WTC11 (cell line): ENCODE results near the gene RNF150. TPM values are rescaled to one million over a fixed set of nuclear protein-coding genes. Genes with fewer than 3 reads are reported as not detected.

Experiments used
- ATAC-seq: fragments of 200-7000 bp; cut with Tn5 transposase; 2 replicates; pipeline ENCODE4 v1.10.0; 2021; ENCODE audit warnings: mild to moderate bottlenecking, moderate library complexity
- CTCF ChIA-PET: fragments of 300-600 bp; sonication (Branson Sonifier 250); formaldehyde crosslinking; loops from one replicate; lab custom pipeline; 2021; ENCODE audit warnings: antibody characterized with exemption; lab: Charles Lee
- POLR2A ChIA-PET: fragments of 350-600 bp; sonication (Branson Sonifier 250); formaldehyde crosslinking; loops from one replicate; lab custom pipeline; 2021; ENCODE audit warnings: antibody characterized with exemption; lab: Charles Lee
- DNase-seq: peaks from one replicate; pipeline ENCODE4 v3.0.0; 2021; ENCODE audit warnings: low spot score
- H3K27ac Mint-ChIP-seq: 2 replicates; pipeline ENCODE4 v1.8.0; 2021; ENCODE audit warnings: mixed read lengths
- H3K27me3 Mint-ChIP-seq: 2 replicates; pipeline ENCODE4 v1.8.0; 2021; ENCODE audit warnings: low read depth, mild to moderate bottlenecking, moderate library complexity, mixed read lengths
- H3K36me3 Mint-ChIP-seq: 2 replicates; pipeline ENCODE4 v1.8.0; 2021; ENCODE audit warnings: mixed read lengths
- H3K4me1 Mint-ChIP-seq: 2 replicates; pipeline ENCODE4 v1.8.0; 2022; ENCODE audit warnings: mixed read lengths
- H3K4me3 Mint-ChIP-seq: 2 replicates; pipeline ENCODE4 v1.8.0; 2021; ENCODE audit warnings: mild to moderate bottlenecking, moderate library complexity, mixed read lengths
- H3K9me3 Mint-ChIP-seq: 2 replicates; pipeline ENCODE4 v1.8.0; 2021; ENCODE audit warnings: mixed read lengths
- IRF2 ChIP-seq: sonication (generic); formaldehyde crosslinking; IDR thresholded peaks from 2 replicates; pipeline ENCODE4 v1.8.0; 2022; ENCODE audit warnings: low read depth, missing genetic modification reagents, borderline replicate concordance
- JAZF1 ChIP-seq: fragments of 250-450 bp; sonication (Bioruptor Pico); IDR thresholded peaks from 2 replicates; pipeline ENCODE4 v1.9.0; 2021; ENCODE audit warnings: moderate library complexity, mild to moderate bottlenecking, inconsistent platforms
- JUN ChIP-seq: sonication (generic); formaldehyde crosslinking; IDR thresholded peaks from 2 replicates; pipeline ENCODE4 v1.8.0; 2023; ENCODE audit warnings: mild to moderate bottlenecking, missing genetic modification reagents
- NR1H2 ChIP-seq: sonication (generic); formaldehyde crosslinking; IDR thresholded peaks from 2 replicates; pipeline ENCODE4 v1.9.0; 2021; ENCODE audit warnings: mild to moderate bottlenecking, moderate library complexity, missing genetic modification reagents
- RELA ChIP-seq: sonication (generic); formaldehyde crosslinking; IDR thresholded peaks from 2 replicates; pipeline ENCODE4 v1.8.1; 2022; ENCODE audit warnings: missing genetic modification reagents, mild to moderate bottlenecking, borderline replicate concordance
- RORB ChIP-seq: fragments of 250-450 bp; sonication (Bioruptor Pico); IDR thresholded peaks from 2 replicates; pipeline ENCODE4 v1.9.0; 2021; ENCODE audit warnings: mild to moderate bottlenecking
- TCF7 ChIP-seq: sonication (generic); formaldehyde crosslinking; IDR thresholded peaks from 2 replicates; pipeline ENCODE4 v1.8.0; 2022; ENCODE audit warnings: mild to moderate bottlenecking, low read depth, missing genetic modification reagents, moderate library complexity
- TEAD4 ChIP-seq: sonication (generic); formaldehyde crosslinking; IDR thresholded peaks from 2 replicates; pipeline ENCODE4 v1.8.0; 2022; ENCODE audit warnings: mild to moderate bottlenecking, missing genetic modification reagents
- ZNF121 ChIP-seq: sonication (generic); formaldehyde crosslinking; IDR thresholded peaks from 2 replicates; pipeline ENCODE4 v1.8.0; 2023; ENCODE audit warnings: missing genetic modification reagents
- ZNF317 ChIP-seq: sonication (generic); formaldehyde crosslinking; IDR thresholded peaks from 2 replicates; pipeline ENCODE4 v1.8.1; 2023; ENCODE audit warnings: low read depth, mild to moderate bottlenecking, moderate library complexity, missing genetic modification reagents, borderline replicate concordance
- total RNA-seq: library from RNA; stranded (reverse); gene quantifications from 3 replicates; pipeline ENCODE4 v1.2.3, GENCODE V29; 2021
- TF ChIP-seq, protein P1 (sequence below): sonication (generic); formaldehyde crosslinking; IDR thresholded peaks from 2 replicates; pipeline ENCODE4 v1.8.0; 2023; ENCODE audit warnings: missing genetic modification reagents
- TF ChIP-seq, protein P2 (sequence below): sonication (generic); formaldehyde crosslinking; IDR thresholded peaks from 2 replicates; pipeline ENCODE4 v1.8.1; 2023; ENCODE audit warnings: mild to moderate bottlenecking, moderate library complexity, missing genetic modification reagents
- TF ChIP-seq, protein P3 (sequence below): sonication (generic); formaldehyde crosslinking; IDR thresholded peaks from 2 replicates; pipeline ENCODE4 v1.8.1; 2022; ENCODE audit warnings: low read depth, missing genetic modification reagents, borderline replicate concordance
- TF ChIP-seq, protein P4 (sequence below): fragments of 200-600 bp; IDR thresholded peaks from 2 replicates; pipeline ENCODE4 v1.8.0; 2022; ENCODE audit warnings: antibody characterized with exemption
- TF ChIP-seq, protein P5 (sequence below): sonication (generic); formaldehyde crosslinking; IDR thresholded peaks from 2 replicates; pipeline ENCODE4 v1.8.0; 2022; ENCODE audit warnings: mild to moderate bottlenecking, missing genetic modification reagents
- TF ChIP-seq, protein P6 (sequence below): fragments of 250-450 bp; sonication (Bioruptor Pico); IDR thresholded peaks from 2 replicates; pipeline ENCODE4 v2.1.2; 2022; ENCODE audit warnings: mild to moderate bottlenecking, moderate library complexity
- TF ChIP-seq, protein P7 (sequence below): sonication (generic); formaldehyde crosslinking; IDR thresholded peaks from 2 replicates; pipeline ENCODE4 v1.8.1; 2023; ENCODE audit warnings: mild to moderate bottlenecking, missing genetic modification reagents, moderate library complexity

RNF150 gene
- total RNA-seq, 1 experiment from 2014 or later, result 5.9 TPM

DNA sequence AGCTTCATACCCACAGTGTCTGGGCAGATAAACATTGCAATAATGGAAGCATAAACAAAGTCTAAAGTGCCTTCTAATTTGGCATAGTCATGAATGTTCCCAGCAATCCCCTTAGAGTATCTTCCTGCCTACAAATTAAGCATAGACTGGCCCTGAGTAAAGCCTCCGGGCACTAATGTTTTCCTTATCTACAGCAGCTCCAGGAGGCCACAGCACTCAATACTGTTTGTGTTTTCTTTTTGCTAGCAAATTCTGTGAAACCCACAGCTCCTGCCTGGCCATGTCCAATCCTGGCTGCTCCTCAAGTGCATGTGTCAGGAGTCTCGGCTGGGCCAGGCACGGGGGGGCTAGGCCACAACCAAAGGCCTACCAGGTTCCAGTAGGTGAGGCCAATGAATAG, 274.4 kb downstream of the RNF150 start:
- CTCF ChIA-PET, result interaction anchor here (1.1 to 2.3 kb wide), 3 partner anchors 25 to 275 kb away, joined by 3 to 9 read pairs (median 7); partner anchors contain the start of gene RNF150
- Mint-ChIP-seq H3K4me1 (peaks cover 7% of the 10 kb centered on the region), H3K9me3 (no peaks in the 10 kb centered on the region), H3K4me3 (no peak overlapping the region), H3K27ac (no peak overlapping the region), H3K36me3 (no peaks in the 10 kb centered on the region), H3K27me3 (no peaks in the 10 kb centered on the region)
- POLR2A ChIA-PET, result no interaction called here
- no peak for ATAC-seq
- no peak for DNase-seq
- TF ChIP-seq, protein P1, sequence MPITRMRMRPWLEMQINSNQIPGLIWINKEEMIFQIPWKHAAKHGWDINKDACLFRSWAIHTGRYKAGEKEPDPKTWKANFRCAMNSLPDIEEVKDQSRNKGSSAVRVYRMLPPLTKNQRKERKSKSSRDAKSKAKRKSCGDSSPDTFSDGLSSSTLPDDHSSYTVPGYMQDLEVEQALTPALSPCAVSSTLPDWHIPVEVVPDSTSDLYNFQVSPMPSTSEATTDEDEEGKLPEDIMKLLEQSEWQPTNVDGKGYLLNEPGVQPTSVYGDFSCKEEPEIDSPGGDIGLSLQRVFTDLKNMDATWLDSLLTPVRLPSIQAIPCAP (CRISPR knock-in tag), result no peak
- TF ChIP-seq, protein P2, sequence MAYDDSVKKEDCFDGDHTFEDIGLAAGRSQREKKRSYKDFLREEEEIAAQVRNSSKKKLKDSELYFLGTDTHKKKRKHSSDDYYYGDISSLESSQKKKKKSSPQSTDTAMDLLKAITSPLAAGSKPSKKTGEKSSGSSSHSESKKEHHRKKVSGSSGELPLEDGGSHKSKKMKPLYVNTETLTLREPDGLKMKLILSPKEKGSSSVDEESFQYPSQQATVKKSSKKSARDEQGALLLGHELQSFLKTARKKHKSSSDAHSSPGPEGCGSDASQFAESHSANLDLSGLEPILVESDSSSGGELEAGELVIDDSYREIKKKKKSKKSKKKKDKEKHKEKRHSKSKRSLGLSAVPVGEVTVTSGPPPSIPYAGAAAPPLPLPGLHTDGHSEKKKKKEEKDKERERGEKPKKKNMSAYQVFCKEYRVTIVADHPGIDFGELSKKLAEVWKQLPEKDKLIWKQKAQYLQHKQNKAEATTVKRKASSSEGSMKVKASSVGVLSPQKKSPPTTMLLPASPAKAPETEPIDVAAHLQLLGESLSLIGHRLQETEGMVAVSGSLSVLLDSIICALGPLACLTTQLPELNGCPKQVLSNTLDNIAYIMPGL (CRISPR knock-in tag), result no peak
- TF ChIP-seq JAZF1 (CRISPR knock-in tag), result no peak
- TF ChIP-seq, protein P3, sequence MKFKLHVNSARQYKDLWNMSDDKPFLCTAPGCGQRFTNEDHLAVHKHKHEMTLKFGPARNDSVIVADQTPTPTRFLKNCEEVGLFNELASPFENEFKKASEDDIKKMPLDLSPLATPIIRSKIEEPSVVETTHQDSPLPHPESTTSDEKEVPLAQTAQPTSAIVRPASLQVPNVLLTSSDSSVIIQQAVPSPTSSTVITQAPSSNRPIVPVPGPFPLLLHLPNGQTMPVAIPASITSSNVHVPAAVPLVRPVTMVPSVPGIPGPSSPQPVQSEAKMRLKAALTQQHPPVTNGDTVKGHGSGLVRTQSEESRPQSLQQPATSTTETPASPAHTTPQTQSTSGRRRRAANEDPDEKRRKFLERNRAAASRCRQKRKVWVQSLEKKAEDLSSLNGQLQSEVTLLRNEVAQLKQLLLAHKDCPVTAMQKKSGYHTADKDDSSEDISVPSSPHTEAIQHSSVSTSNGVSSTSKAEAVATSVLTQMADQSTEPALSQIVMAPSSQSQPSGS (CRISPR knock-in tag), result no peak

DNA sequence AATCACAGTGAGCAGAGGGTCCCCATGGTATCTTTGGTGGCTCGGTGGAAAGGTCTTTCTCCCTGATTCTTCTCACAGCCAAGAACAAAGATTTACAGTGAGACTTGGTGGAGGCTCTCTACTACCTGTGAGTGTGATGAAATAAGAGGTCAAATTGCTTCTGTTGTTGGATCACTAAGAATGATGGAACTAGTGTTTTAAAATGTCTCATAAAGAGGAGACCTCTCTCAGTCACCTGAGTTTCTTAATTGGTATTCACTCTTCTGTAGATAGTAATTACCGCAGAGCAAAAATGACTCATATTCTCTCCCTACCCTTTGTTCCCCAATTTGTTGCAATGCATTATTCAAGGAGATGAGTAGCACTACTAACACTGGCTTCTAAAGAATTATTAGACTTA, 276.2 kb downstream of the RNF150 start:
- DNase-seq (no peak), ATAC-seq (no peak)
- CTCF ChIA-PET, result interaction anchor here (1.3 to 2.2 kb wide), 2 partner anchors 29 to 277 kb away, joined by 3 to 9 read pairs; partner anchors contain the start of gene RNF150
- POLR2A ChIA-PET, result no interaction called here
- TF ChIP-seq, protein P4, sequence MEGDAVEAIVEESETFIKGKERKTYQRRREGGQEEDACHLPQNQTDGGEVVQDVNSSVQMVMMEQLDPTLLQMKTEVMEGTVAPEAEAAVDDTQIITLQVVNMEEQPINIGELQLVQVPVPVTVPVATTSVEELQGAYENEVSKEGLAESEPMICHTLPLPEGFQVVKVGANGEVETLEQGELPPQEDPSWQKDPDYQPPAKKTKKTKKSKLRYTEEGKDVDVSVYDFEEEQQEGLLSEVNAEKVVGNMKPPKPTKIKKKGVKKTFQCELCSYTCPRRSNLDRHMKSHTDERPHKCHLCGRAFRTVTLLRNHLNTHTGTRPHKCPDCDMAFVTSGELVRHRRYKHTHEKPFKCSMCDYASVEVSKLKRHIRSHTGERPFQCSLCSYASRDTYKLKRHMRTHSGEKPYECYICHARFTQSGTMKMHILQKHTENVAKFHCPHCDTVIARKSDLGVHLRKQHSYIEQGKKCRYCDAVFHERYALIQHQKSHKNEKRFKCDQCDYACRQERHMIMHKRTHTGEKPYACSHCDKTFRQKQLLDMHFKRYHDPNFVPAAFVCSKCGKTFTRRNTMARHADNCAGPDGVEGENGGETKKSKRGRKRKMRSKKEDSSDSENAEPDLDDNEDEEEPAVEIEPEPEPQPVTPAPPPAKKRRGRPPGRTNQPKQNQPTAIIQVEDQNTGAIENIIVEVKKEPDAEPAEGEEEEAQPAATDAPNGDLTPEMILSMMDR, result no peak
- TF ChIP-seq, protein P5, sequence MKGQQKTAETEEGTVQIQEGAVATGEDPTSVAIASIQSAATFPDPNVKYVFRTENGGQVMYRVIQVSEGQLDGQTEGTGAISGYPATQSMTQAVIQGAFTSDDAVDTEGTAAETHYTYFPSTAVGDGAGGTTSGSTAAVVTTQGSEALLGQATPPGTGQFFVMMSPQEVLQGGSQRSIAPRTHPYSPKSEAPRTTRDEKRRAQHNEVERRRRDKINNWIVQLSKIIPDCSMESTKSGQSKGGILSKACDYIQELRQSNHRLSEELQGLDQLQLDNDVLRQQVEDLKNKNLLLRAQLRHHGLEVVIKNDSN (CRISPR knock-in tag), result no peak
- TF ChIP-seq, protein P6, sequence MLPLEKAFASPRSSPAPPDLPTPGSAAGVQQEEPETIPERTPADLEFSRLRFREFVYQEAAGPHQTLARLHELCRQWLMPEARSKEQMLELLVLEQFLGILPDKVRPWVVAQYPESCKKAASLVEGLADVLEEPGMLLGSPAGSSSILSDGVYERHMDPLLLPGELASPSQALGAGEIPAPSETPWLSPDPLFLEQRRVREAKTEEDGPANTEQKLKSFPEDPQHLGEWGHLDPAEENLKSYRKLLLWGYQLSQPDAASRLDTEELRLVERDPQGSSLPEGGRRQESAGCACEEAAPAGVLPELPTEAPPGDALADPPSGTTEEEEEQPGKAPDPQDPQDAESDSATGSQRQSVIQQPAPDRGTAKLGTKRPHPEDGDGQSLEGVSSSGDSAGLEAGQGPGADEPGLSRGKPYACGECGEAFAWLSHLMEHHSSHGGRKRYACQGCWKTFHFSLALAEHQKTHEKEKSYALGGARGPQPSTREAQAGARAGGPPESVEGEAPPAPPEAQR, result no peak
- TF ChIP-seq JUN (CRISPR knock-in tag) (no peak), RELA (CRISPR knock-in tag) (no peak), TEAD4 (CRISPR knock-in tag) (no peak), RORB (CRISPR knock-in tag) (no peak), TCF7 (CRISPR knock-in tag) (no peak), ZNF317 (CRISPR knock-in tag) (no peak), IRF2 (CRISPR knock-in tag) (no peak), JAZF1 (CRISPR knock-in tag) (no peak), NR1H2 (CRISPR knock-in tag) (no peak), ZNF121 (no peak)
- TF ChIP-seq, protein P7, sequence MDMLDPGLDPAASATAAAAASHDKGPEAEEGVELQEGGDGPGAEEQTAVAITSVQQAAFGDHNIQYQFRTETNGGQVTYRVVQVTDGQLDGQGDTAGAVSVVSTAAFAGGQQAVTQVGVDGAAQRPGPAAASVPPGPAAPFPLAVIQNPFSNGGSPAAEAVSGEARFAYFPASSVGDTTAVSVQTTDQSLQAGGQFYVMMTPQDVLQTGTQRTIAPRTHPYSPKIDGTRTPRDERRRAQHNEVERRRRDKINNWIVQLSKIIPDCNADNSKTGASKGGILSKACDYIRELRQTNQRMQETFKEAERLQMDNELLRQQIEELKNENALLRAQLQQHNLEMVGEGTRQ (CRISPR knock-in tag), result no peak
- TF ChIP-seq, protein P2 (CRISPR knock-in tag), result no peak
- H3K9me3 Mint-ChIP-seq, result no peaks in the 10 kb centered on the region
- peaks cover 7% of the 10 kb centered on the region for H3K4me1 Mint-ChIP-seq
- no peak overlapping the region for H3K27ac Mint-ChIP-seq
- H3K4me3 Mint-ChIP-seq, result no peak overlapping the region
- no peaks in the 10 kb centered on the region for H3K27me3 Mint-ChIP-seq
- no peaks in the 10 kb centered on the region for H3K36me3 Mint-ChIP-seq
